GM18909 (cell line): ENCODE measurements around the gene CD99L2.
"Not testable (repeated sequence)": the region's sequence is repeated elsewhere in the genome, so short reads cannot be mapped to it uniquely, and the experiment has no call there.

Experiments
- ATAC-seq: cut with Tn5 transposase; IDR thresholded peaks from one replicate; pipeline ENCODE4 v1.9.1; 2021; ENCODE audit warnings: mild to moderate bottlenecking; ENCODE audit not compliant: unreplicated experiment, poor library complexity

The CD99L2 gene

DNA sequence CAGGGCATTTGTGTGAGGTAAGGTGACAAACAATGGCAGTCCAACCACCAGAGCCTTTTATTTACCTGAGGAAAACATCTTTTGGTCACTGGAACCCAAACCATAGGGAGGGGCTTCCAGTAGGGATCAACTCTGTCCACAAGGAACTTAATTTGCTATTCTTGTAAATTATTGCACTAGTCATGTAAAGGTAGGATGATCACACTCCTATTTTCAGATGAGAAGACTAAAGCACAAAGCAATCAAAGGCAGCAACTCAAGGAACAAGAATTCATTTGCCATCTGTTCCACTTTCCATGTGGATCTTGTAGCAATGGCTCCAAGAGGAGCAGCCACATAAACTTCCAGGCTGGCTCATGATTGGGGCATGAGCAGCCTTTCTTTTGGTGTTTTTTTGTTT, 35.3 kb downstream of the CD99L2 start:
- no peak for ATAC-seq

DNA sequence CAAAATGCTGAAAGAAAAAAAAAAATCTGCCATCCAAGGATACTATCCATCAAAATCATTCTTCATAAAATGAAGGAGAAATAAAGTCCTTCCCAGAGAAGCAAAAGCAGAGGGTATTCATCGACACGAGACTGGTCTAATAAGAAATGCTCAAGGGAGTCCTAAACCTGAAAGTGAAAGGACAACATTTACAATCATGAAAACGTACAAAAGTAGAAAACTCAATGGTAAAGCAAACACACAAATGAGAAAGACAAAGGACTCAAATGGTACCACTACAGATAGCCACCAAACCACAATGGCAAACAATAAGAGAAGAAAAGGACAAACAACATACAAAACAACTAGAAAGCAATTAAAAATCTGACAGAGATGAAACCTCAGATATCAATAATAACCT, 41.0 kb downstream of the CD99L2 start:
- no peak for ATAC-seq

DNA sequence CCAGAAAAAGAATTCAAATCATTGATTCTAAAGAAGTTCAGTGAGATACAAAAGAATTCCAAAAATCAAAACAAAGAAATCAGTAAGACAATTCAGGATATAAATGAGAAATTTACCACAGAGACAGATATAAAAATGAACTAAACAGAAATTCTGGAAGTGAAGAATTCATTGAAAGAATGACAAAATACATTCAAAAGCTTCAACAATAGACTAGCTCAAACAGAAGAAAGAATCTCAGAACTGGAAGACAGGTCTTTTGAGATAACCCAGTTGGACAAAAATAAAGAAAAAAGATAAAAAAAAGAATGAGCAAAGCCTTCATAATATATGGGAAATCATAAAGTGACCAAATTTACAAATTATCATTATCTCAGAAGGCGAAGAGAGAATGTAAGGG, 41.7 kb downstream of the CD99L2 start:
- ATAC-seq: no peak

DNA sequence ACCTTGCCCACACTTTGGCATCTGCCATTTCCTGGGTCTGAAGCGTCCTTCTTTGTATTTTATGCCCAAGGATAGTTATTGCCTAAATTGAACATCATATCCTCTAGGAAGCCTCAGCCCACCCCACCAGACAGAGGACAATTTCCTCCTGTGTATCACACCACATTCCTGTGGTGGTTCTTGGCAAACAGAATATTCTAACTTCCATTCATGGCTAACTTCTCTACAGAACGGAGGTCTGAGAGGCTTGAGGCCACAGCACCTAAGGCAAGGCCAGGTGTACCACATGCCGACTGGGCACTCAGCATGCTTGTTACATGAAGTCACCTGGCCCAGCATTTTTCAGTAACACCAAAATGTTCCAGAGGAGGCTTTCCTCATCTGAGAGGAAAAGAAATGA, 42.4 kb downstream of the CD99L2 start:
- ATAC-seq: no peak

DNA sequence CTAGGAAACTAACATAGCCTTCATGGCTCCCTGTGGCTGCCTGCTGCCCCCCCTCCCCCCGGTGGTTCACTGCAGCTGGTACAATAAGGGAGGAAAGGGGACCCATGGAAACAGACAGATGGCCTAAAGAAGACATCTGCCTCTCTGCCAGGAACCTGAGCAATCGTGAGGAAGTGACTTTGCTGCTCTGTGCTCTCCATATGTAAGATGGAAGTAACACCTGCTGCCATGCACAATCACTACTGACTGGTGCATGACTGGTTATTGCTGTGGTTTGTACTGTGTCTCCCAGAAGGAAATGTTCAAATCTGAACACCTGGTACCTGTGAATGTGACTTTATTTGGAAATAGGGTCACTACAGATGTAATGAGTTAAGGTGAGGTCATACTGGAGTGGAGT, 43.6 kb downstream of the CD99L2 start:
- ATAC-seq: no peak

DNA sequence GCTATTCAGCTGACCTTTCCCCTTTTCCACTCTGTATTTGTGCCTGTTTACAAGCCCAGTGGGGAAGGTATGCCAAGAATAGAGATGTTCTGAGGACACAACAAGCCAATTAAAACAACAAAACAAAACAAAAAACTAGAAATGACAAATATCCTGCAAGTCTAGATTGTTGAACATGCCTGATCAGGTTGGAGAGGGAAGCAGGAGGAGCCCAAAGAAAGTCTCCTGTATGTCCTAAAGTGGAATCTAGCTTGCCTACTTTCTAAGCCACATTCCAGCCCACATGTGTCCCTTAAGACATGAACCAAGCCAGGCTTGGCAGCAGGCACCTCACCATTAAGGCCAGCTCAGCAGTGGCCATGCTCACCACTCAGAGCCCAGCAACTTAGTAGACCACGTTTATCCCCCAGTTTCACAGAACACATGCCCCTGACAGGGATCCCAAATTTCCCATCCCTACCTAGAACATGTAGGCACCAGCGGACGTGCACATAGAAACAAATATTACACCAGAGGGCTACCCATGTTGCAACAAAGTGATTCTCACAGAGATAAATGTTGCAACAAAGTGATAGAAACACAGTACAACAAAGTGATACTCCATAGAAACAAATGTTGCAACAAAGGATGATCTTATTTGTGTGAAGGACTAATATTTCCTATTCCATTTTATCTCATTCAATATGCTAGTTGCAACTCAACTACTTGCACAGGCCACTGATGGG, 48.3 kb downstream of the CD99L2 start:
- no peak for ATAC-seq

DNA sequence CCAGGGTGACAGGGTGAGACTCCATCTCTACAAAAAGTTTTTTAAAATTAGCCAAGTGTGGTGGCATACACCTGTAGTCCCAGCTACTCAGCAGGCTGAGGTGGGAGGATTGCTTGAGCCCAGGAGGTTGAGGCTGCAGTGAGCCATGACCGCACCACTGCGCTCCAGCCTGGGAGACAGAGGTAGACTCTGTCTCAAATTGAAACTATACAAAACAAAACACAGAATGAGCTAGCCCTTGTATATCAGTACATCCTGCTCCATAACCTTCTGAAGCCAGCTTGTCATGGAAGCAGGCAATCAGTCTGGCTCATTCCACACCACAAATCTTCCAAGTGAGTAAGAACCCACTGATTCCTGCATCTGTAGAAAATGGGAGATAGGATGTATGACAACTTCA, 49.0 kb downstream of the CD99L2 start:
- no peak for ATAC-seq

DNA sequence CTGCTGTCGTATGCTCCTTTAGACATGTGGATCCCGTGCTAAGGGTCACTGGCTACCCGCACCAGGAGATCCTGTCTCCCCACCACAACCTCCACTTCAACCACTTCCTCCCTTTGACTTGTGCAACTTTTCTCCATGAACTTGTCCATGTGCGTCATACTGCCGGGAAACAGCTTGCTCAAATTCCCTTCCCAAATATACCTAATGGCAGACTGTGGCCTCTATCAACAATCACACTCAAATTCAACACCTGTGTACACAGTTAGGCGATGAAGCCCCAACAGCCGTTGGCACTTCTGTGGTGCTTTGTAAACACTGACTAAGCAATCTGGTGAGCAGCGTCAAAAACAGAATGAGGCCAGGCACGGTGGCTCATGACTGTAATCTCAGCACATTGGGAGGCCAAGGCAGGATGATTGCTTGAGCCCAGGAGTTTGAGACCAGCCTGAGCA, 49.5 kb downstream of the CD99L2 start:
- ATAC-seq: no peak

DNA sequence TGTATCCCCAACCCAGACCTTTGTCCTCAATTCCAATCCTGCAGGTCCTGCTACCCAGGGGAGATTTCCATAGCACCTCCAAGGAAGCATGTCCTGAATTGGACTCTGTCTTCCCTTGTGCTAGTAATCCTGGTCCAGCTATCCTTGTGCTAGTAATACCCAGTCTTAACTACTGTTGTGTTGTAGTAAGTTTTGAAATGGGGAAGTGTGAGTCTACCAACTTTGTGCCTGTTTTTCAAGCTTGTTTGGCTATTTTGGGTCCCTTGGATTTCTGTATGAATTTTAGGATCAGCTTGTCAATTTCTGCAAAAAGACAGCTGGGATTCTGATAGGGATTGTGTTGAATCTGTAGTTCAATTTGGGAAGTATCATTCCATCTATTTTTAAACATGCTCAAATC, 51.4 kb downstream of the CD99L2 start:
- ATAC-seq: no peak

DNA sequence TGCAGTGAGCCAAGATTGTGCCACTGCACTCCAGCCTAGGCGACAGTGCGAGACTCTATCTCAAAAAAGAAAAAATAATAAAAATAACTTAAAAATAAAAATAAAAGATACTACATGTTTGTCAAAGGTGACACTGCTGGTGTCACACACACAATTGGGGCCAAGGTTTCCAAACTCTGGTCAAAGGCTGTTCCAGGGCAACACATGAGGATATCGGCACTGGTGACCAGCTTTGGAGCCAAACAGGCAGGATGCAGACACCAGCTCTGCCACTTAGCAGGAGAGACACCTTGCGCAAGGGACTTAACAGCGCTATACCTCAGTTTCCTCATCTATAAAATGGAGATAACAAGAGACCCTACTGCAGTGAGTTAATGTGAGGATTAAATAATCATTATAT, 52.3 kb downstream of the CD99L2 start:
- ATAC-seq: no peak

DNA sequence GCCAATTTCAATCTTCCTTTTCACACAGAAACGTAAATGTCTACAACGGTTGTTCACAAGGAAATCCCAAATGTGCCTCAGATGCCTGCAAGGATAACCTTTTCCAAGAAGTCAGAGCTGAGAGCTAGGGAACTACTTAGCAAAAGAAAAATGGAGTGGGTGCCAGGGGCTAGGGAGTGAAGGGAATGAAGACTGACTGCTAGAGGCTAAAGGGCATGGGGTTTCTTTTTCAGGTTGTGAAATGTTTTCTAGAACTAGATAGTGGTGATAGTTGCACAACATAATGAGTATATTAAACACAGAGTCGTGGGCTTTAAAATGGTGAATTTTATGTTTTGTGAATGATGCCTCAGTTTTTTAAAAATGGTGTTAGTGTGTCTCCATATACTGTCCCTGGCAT, 53.4 kb downstream of the CD99L2 start:
- no peak for ATAC-seq

DNA sequence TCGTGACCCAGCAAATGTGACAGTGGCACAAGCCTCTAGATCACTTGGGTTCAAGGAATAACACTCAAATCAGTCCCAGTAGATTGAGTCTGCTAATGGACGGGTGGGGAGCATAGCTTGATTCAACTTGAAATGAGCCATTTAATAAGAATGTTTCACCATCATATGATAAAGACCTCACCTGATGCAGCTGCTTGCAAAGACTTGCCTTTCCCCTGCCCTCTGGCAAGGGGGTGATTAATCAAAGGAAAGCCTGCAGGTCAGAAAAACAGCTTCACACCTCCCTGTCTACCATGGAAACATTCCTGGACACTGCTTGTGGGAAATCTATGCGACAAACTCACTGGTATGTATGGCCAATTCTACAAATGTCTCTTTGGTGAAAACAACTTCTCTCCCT, 54.5 kb downstream of the CD99L2 start:
- ATAC-seq: no peak

DNA sequence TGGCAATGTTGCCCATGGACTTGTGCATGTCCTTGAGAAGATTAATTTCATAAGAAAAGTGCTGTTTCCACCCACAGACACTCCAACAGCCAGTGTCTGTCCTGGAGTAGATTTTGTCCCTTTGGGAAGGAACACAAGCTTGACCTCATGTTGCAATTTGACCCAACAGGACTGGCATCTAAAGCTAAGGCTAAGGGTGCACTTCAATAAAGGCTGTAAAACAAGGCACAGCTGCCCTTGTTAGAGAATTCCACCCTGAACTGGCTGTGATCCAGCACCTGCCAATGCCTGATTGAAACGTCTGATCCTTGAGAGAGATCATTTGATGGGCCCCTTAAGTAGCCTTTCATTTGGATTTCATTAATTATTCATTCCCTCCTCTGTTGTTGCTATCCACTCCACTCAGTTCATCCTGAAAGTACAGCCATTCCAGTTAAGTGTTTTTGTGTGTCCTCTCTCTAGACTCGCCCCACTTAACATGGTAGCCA, 56.2 kb downstream of the CD99L2 start:
- no peak for ATAC-seq

DNA sequence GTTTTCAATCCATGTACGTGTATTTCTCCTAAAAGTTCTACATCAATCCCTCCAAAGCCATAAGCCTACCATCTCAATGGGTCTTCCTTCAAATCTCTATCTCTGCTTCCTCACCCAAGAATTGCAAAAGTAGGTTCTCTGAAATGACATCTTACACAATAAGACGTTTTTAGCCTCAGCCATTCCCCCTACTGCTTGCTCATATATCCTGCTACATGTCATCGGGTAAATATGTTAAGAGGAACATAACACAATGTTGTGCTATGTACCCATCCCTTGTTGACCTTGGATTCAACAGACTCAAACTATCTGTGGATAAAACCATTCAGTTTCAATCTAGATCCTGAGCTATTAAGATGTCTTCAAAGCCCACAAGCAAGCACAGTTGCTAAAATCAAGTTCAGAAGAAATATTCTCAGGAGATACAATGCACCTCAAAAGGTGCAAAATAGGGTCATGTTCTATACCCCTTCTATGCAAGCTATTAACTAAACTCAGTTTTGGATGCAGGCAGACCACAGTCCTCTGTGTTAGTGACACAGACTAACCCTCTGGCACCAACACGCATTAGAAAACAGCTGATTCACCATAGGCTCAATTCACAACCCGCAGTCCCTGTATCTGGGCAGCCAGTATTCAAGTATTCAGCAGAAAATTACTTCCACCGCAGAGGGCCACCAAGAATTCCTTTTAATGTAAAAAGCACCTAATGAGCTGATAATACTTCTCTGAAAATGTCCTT, 56.8 kb downstream of the CD99L2 start:
- no peak for ATAC-seq

DNA sequence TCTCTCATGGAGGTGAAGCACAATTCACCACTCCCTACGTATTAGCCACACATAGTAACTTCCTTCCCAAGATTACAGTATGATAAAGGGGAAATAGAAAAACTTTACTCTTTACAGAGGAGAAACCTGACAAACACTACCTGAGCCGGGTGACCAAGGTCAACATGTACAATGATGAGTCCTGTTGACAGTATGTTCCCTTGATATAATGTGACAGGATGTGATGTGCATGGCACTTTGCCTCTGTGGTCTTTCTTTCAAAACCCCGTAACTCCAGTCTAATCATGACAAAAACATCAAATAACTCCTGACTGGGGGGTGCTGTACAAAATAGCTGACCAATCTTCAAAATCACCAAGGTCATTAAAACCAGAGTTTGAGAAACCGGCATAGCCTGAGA, 60.6 kb downstream of the CD99L2 start:
- ATAC-seq: no peak

DNA sequence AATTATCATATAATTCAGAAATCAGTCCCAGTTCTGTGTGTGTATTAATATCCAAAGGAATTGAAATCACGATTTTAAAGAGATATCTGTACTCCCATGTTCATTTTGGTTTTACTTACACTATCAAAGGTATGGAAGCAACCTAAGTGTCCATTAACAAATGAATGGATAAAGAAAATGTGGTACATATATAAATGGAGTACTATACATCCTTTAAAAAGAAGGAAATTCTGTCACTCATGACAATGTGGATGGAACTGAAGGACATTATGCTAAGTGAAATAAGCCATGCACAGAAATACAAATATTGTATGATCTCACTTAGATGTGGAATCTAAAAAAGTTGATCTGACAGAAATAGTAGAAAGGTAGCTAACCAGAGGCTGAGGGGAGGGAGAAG, 63.8 kb downstream of the CD99L2 start:
- no peak for ATAC-seq

DNA sequence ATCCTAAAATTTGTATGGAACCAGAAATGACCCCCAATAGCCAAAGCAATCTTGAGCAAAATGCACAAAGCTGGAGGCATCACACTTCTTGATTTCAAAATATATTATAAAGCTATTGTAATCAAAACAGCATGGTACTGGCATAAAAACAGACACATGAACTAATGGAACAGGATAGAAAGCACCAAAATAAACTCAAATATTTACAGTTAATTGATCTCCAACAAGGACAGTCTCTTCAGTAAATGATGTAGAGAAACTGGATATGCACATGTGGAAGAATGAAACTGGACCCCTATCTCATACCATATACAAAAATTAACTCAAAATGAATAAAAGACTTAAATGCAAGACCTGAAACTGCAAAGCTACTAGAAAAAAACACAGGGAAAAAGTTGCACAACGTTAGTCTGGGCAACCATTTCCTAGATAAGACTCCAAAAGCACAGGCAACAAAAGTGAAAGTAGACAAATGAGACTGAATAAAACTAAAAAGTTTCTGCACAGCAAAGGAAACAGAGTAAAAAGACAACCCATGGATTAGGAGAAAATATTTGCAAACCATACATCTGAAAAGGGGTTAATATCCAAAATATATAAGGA, 64.9 kb downstream of the CD99L2 start:
- ATAC-seq: no peak

DNA sequence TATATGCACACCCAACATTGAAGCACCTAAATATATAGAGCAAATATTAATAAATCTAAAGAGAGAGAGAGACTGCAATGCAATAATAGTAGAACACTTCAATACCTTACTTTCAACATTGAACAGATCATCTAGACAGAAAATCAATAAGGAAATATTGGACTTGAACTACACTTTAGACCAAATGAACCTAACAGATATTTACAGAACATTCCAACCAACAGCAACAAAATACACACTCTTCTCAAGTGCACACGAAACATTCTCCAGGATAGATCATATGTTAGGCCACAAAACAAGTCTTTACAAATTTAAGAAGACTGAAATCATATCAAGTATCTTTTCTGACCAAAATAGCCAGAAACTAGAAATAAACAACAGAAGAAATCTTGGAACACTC, 66.6 kb downstream of the CD99L2 start:
- no peak for ATAC-seq

DNA sequence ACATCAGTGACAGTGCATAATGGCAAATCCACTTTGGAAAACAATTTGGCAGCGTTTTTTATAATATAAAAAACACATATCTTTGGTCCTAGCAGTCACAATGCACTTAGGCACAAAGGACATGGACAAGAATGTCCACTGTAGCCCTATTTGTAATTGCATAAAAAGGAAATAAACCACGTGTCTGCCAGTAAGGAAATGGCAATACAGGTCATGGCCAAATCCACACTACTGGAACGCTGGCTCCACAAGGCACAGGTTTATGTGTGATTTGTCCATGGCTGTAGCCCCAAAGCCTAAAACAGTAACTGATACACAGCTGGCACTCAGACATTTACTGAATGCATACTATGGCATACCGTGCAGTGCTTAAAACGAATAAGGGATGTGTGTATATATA, 69.7 kb downstream of the CD99L2 start:
- no peak for ATAC-seq

DNA sequence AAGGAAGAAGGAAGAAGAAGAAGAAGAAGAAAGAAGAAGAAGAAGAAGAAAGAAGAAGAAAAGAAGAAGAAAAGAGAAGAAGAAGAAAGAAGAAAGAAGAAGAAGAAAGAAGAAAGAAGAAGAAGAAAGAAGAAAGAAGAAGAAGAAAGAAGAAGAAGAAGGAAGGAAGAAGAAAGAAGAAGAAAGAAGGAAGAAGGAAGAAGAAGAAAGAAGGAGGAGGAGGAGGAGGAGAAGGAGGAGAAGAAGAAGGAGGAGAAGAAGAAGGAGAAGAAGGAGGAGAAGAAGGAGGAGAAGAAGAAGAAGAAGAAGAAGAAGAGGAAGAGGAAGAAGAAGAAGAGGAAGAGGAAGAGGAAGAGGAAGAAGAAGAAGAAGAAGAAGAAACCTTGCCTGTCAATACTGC, 74.1 kb downstream of the CD99L2 start:
- ATAC-seq: not testable (repeated sequence)

DNA sequence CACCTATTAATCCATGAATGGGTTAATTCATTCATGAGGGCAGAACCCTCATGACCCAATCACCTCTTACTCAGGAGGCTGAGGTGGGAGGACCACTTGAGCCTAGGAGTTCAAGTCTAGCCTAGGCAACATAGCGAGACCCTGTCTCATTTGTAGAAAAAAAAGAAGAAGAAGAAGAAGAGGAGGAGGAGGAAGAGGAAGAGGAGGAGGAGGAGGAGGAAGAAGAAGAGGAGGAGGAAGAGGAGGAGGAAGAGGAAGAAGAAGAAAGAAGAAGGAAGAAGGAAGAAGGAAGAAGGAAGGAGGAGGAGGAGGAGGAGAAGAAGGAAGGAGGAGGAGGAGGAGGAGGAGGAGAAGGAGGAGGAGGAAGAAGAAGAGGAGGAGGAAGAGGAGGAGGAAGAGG, 74.6 kb downstream of the CD99L2 start:
- not testable (repeated sequence) for ATAC-seq
